ENCODE measurements around the gene ITGAE.
A peak's percentile ranks its signal among the peaks of the same experiment; 100 is the strongest.

ITGAE gene

GRCh38 chr17:3817851-3818605, 17.0 kb upstream of the ITGAE start:
- DNase-seq, result no peak

GRCh38 chr17:3815925-3816324, 14.9 kb upstream of the ITGAE start:
- no peak for DNase-seq

GRCh38 chr17:3815122-3815521, 14.1 kb upstream of the ITGAE start:
- no peak for DNase-seq

- no peak for DNase-seq
Observed at GRCh38 chr17:3814361-3814760, 13.4 kb upstream of the ITGAE start.

GRCh38 chr17:3813171-3813570, 12.2 kb upstream of the ITGAE start:
- DNase-seq, result no peak

- DNase-seq, result no peak
Observed at GRCh38 chr17:3812771-3813170, 11.8 kb upstream of the ITGAE start.

- no peak for DNase-seq
Observed at GRCh38 chr17:3812284-3812683, 11.3 kb upstream of the ITGAE start.

- DNase-seq, result no peak
Observed at GRCh38 chr17:3810019-3810418, 9.0 kb upstream of the ITGAE start.

- no peak for DNase-seq
Observed at GRCh38 chr17:3809135-3809534, 8.1 kb upstream of the ITGAE start.

- no peak for DNase-seq
Observed at GRCh38 chr17:3808701-3809100, 7.7 kb upstream of the ITGAE start.

- no peak for DNase-seq
Observed at GRCh38 chr17:3805581-3805980, 4.6 kb upstream of the ITGAE start.

- no peak for DNase-seq
Observed at GRCh38 chr17:3804503-3804931, 3.5 kb upstream of the ITGAE start.

- no peak for DNase-seq
Observed at GRCh38 chr17:3803308-3803640, 2.3 kb upstream of the ITGAE start.

- DNase-seq, result peak; percentile 51
Observed at GRCh38 chr17:3802461-3803307, 1.7 kb upstream of the ITGAE start.

- no peak for DNase-seq
Observed at GRCh38 chr17:3801792-3802191, 804 bp upstream of the ITGAE start.

- no peak for DNase-seq
Observed at GRCh38 chr17:3801347-3801746, 359 bp upstream of the ITGAE start.

- no peak for DNase-seq
Observed at GRCh38 chr17:3799181-3799945, 1.6 kb downstream of the ITGAE start.

- no peak for DNase-seq
Observed at GRCh38 chr17:3798273-3799180, 2.5 kb downstream of the ITGAE start.

GRCh38 chr17:3796822-3797170, 4.2 kb downstream of the ITGAE start:
- no peak for DNase-seq

GRCh38 chr17:3796110-3796821, 4.7 kb downstream of the ITGAE start:
- no peak for DNase-seq

- no peak for DNase-seq
Observed at GRCh38 chr17:3795390-3796102, 5.4 kb downstream of the ITGAE start.
